Hepatocyte (in vitro differentiated cells): ENCODE data around the gene SPCS1. TPM values are rescaled to one million over a fixed set of nuclear protein-coding genes. Genes with fewer than 3 reads are reported as not detected.

ENCODE experiments used
- DNase-seq: peaks from one replicate; pipeline ENCODE4 v3.0.0-alpha.2; 2016; ENCODE audit warnings: low spot score
- H2AFZ ChIP-seq: fragments of 200-600 bp; sonication (generic); 2 replicates; pipeline ENCODE4 v1.6.0; 2016; ENCODE audit warnings: antibody characterized with exemption, mild to moderate bottlenecking
- H3K27ac ChIP-seq: fragments of 200-600 bp; sonication (generic); 2 replicates; pipeline ENCODE4 v1.5.1; 2016; ENCODE audit warnings: mild to moderate bottlenecking
- H3K27me3 ChIP-seq: fragments of 200-600 bp; sonication (generic); 2 replicates; pipeline ENCODE4 v1.6.1; 2016
- H3K36me3 ChIP-seq: fragments of 200-600 bp; sonication (generic); replicated peaks from 2 replicates; pipeline ENCODE4 v1.5.1; 2016; ENCODE audit warnings: low read depth; ENCODE audit not compliant: insufficient read depth
- H3K4me1 ChIP-seq: fragments of 200-600 bp; sonication (generic); 2 replicates; pipeline ENCODE4 v1.5.1; 2016; ENCODE audit warnings: mild to moderate bottlenecking, moderate library complexity; ENCODE audit not compliant: insufficient read depth
- H3K4me2 ChIP-seq: fragments of 200-600 bp; sonication (generic); 2 replicates; pipeline ENCODE4 v1.6.0; 2016
- H3K4me3 ChIP-seq: fragments of 200-600 bp; sonication (generic); 2 replicates; pipeline ENCODE4 v1.5.1; 2016; ENCODE audit warnings: mild to moderate bottlenecking
- H3K79me2 ChIP-seq: fragments of 200-600 bp; sonication (generic); 2 replicates; pipeline ENCODE4 v1.6.0; 2017; ENCODE audit warnings: mild to moderate bottlenecking
- H3K9me2 ChIP-seq: fragments of 200-600 bp; sonication (generic); replicated peaks from 2 replicates; pipeline ENCODE4 v1.6.0; 2017; ENCODE audit warnings: mild to moderate bottlenecking; ENCODE audit not compliant: insufficient read depth
- H3K9me3 ChIP-seq: fragments of 200-600 bp; sonication (generic); 2 replicates; pipeline ENCODE4 v1.5.1; 2016; ENCODE audit warnings: low read depth, mild to moderate bottlenecking
- H4K20me1 ChIP-seq: fragments of 200-600 bp; sonication (generic); 2 replicates; pipeline ENCODE4 v1.6.0; 2016; ENCODE audit warnings: mild to moderate bottlenecking; ENCODE audit not compliant: insufficient read depth, poor library complexity, severe bottlenecking
- EZH2 ChIP-seq: fragments of 200-600 bp; sonication (generic); IDR thresholded peaks from 2 replicates; pipeline ENCODE4 v1.6.1; 2016; ENCODE audit warnings: antibody characterized with exemption, mild to moderate bottlenecking, borderline replicate concordance
- EZH2phosphoT487 ChIP-seq: fragments of 200-600 bp; sonication (generic); IDR thresholded peaks from one replicate; pipeline ENCODE4 v1.6.1; 2018; ENCODE audit warnings: antibody characterized with exemption, mild to moderate bottlenecking, low read depth, moderate library complexity; ENCODE audit not compliant: unreplicated experiment, severe bottlenecking
- WGBS: methylation state at CpG from one replicate; pipeline ENCODE4 v1.1.6; 2016; ENCODE audit warnings: low lambda C conversion rate; ENCODE audit errors: missing lambda C conversion rate; 5-methylcytosine and 5-hydroxymethylcytosine counted together
- polyA plus RNA-seq: library from polyadenylated mRNA; unstranded; fragments of >200 nt; fragmentation: Nextera tagmentation; extraction: Ambion mirVana; gene quantifications from 2 replicates; pipeline ENCODE4 v1.2.1, GENCODE V29; 2016
- total RNA-seq: library from RNA; depleted of rRNA; stranded (reverse); fragments of >200 nt; gene quantifications from 2 replicates; pipeline ENCODE4 v1.2.3, GENCODE V29; 2014
- TF ChIP-seq, protein P1 (sequence below): fragments of 200-600 bp; sonication (generic); IDR thresholded peaks from 2 replicates; pipeline ENCODE4 v1.5.1; 2016; ENCODE audit warnings: antibody characterized with exemption, mild to moderate bottlenecking; ENCODE audit not compliant: poor library complexity

SPCS1 gene
- total and polyA plus RNA-seq, 2 experiments from 2014 or later, result 158 to 219 TPM

DNA sequence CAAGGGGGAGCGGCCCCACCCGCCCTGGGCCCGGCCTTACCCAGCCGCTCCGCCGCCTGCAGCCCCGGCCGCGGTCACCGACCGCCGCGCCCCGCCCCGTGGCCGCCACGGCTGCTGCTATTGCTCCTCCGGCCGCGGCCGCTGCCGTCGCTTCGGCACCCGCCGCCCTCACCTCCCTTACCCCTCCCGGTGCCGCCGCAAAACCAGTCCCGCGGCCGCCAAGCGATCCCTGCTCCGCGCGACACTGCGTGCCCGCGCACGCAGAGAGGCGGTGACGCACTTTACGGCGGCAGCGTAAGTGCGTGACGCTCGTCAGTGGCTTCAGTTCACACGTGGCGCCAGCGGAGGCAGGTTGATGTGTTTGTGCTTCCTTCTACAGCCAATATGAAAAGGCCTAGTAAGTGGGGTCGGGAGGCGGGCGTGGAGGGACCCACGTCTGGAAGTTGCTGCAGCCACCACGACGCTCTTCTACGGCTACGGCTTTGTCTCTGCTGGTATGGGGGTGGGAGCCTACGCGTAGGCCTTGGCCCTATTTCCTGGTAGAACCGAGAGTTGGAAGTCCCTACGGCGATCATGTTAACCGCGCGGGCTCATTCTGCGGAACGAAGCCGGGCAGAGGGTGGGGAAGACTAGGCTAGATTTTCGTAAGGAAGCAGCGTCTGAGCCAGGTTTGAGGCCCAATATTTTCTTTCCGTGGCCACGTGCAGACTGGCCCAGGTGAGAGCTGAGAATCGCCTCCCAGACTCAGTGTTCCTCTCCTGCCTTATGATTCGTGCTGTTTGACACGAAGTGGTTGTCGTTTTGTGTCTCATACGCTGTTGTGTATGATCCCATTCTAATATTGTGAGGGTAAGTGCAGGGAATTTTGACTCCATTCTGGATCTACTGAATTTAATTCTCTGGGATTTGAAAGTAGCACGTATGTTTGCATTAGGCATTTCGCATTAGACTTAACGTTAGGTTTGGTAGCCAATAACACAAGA lies 19.9 kb upstream of the SPCS1 start, which contains the start of the genes GNL3 and PBRM1:
TSS of gene GNL3 (plus strand) at position 324 of the 983 bp plus-strand sequence. CDS start at position 385, 61 bp downstream.
TSS of gene PBRM1 (minus strand) at position 205 of the 983 bp plus-strand sequence.
- WGBS, result under 1% methylated on average over 76 of the region's 82 CpGs
- H3K27ac ChIP-seq, result peak within 1 kb of the TSS; percentile 99
- H3K4me3 ChIP-seq, result peak within 1 kb of the TSS; percentile 86
- TF ChIP-seq, protein P1, sequence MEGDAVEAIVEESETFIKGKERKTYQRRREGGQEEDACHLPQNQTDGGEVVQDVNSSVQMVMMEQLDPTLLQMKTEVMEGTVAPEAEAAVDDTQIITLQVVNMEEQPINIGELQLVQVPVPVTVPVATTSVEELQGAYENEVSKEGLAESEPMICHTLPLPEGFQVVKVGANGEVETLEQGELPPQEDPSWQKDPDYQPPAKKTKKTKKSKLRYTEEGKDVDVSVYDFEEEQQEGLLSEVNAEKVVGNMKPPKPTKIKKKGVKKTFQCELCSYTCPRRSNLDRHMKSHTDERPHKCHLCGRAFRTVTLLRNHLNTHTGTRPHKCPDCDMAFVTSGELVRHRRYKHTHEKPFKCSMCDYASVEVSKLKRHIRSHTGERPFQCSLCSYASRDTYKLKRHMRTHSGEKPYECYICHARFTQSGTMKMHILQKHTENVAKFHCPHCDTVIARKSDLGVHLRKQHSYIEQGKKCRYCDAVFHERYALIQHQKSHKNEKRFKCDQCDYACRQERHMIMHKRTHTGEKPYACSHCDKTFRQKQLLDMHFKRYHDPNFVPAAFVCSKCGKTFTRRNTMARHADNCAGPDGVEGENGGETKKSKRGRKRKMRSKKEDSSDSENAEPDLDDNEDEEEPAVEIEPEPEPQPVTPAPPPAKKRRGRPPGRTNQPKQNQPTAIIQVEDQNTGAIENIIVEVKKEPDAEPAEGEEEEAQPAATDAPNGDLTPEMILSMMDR, result no peak
- H3K4me1 ChIP-seq, result peaks cover 24% of the 10 kb centered on the region
- H3K4me2 ChIP-seq, result peak within 1 kb of the TSS; percentile 96
- no peaks in the 10 kb centered on the region for H3K27me3 ChIP-seq
- H3K9me2 ChIP-seq, result no peaks in the 10 kb centered on the region
- H2AFZ ChIP-seq, result peak within 1 kb of the TSS; percentile 68
- H3K36me3 ChIP-seq, result peaks cover 3% of the 10 kb centered on the region
- peaks cover 86% of the 10 kb centered on the region for H3K79me2 ChIP-seq
- H3K9me3 ChIP-seq, result no peaks in the 10 kb centered on the region
- DNase-seq, result peak; percentile 97
- H4K20me1 ChIP-seq, result peaks cover 5% of the 10 kb centered on the region

DNA sequence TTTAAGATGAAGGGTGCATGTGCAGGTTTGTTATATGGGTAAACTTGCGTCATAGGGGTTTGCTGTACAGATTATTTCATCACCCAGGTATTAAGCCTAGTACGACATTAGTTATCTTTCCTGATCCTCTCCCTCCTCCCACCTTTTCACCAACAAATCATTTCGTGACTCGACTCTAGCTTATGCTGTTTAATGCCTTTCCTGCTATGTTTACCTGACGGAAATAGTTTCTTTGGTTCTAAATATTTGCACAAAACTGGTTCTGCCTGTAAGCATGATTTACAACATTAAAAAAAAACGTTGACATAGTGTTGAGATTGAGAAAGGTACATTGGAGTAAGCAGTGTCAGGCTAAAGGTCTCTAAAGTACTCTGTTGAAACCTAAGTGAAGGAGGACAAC lies 17.6 kb upstream of the SPCS1 start:
- Histone ChIP-seq H3K9me3 (no peaks in the 10 kb centered on the region), H3K9me2 (no peaks in the 10 kb centered on the region), H3K79me2 (peaks cover 63% of the 10 kb centered on the region), H4K20me1 (no peaks in the 10 kb centered on the region), H3K27me3 (no peaks in the 10 kb centered on the region), H3K4me2 (peak overlapping the region; percentile 96), H3K36me3 (peaks cover 6% of the 10 kb centered on the region), H3K4me1 (peaks cover 19% of the 10 kb centered on the region), H3K4me3 (no peak overlapping the region), H2AFZ (no peak overlapping the region), H3K27ac (peak overlapping the region; percentile 99)
- no peak for TF ChIP-seq EZH2
- TF ChIP-seq, protein P1, result no peak
- TF ChIP-seq EZH2phosphoT487, result no peak
- no peak for DNase-seq
- 66% methylated on average over 6 of the region's 6 CpGs for WGBS

DNA sequence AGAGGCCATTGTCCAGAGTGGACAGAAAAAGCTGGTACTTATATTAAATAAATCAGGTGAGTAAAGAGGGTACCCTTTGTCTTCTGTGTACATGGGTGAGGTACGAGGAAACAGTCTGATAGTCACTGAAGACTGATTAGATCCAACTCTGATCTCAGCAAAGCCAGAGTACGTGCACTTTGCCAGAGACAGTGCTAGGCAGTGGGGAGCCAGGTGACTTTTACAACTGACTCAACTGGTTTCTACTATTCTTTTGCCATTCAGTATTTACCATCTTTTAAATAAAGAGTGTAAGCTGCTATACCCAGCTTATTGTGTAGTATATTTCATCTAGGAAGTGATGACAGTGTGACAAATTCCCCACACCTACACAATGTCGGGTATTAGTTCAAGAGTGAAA lies 16.8 kb upstream of the SPCS1 start:
- Histone ChIP-seq H3K27me3 (no peaks in the 10 kb centered on the region), H3K9me2 (no peaks in the 10 kb centered on the region), H2AFZ (no peak overlapping the region), H3K4me1 (peaks cover 13% of the 10 kb centered on the region), H4K20me1 (no peaks in the 10 kb centered on the region), H3K4me2 (no peak overlapping the region), H3K9me3 (no peaks in the 10 kb centered on the region), H3K36me3 (peaks cover 11% of the 10 kb centered on the region), H3K4me3 (no peak overlapping the region), H3K79me2 (peaks cover 54% of the 10 kb centered on the region), H3K27ac (peak overlapping the region; percentile 26)
- DNase-seq, result no peak
- 96% methylated on average over 3 of the region's 3 CpGs for WGBS
- TF ChIP-seq EZH2 (no peak), EZH2phosphoT487 (no peak)
- TF ChIP-seq, protein P1, result no peak
